Effector memory CD8-positive, alpha-beta T cell (primary cell): ENCODE data around the gene TPSB2.

ENCODE experiments used
- ATAC-seq: fragments of 150-1000 bp; cut with Tn5 transposase; replicated peaks from 2 replicates; pipeline ENCODE4 v1.10.0; 2021; ENCODE audit warnings: mild to moderate bottlenecking, moderate library complexity
- DNase-seq, 3 experiments: peaks; one replicate each; pipeline ENCODE4 v3.0.0; 2021
- H3K27ac Mint-ChIP-seq, 2 donors: one replicate each; pipeline ENCODE4 v1.8.0; 2022; ENCODE audit warnings: mild to moderate bottlenecking in 2 of 2, mixed read lengths in 2 of 2, moderate library complexity in 2 of 2
- H3K27me3 Mint-ChIP-seq, 2 donors: one replicate each; pipeline ENCODE4 v1.8.0; 2022; ENCODE audit warnings: mixed read lengths in 2 of 2
- H3K36me3 Mint-ChIP-seq: one replicate; pipeline ENCODE4 v1.8.0; 2022; ENCODE audit warnings: mild to moderate bottlenecking, moderate library complexity, mixed read lengths; ENCODE audit not compliant: insufficient read depth
- H3K4me1 Mint-ChIP-seq, 2 donors: one replicate each; pipeline ENCODE4 v1.8.0; 2022; ENCODE audit warnings: low read depth in 2 of 2, mixed read lengths in 2 of 2
- H3K4me3 Mint-ChIP-seq, 2 donors: one replicate each; pipeline ENCODE4 v1.8.0; 2022; ENCODE audit warnings: mild to moderate bottlenecking in 2 of 2, mixed read lengths in 2 of 2, moderate library complexity in 2 of 2
- H3K9me3 Mint-ChIP-seq, 2 donors: one replicate each; pipeline ENCODE4 v1.8.0; 2022; ENCODE audit warnings: mixed read lengths in 2 of 2

Gene TPSB2

DNA sequence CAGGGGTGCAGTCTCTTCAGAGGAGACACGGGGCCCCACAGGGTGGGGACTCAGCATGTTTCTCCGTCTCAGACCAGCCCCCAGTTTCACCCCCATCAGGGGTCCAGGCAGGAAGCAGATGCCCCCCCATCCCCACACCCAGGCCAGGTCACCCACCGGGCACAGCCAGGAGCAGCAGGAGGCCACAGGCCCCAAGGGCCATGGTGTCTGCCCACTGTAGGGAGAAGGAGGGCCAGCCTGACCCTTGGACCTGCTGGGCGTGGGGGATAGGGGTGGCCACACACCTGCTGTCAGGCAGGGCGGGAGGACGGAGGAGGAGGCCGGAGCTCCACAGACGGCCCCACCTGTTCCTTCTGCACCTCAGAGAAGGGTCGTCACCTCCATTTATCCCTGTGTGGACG, 4.9 kb downstream of the TPSB2 start, which contains the start of gene TPSG1:
Gene TPSG1, minus strand, starts transcription at position 218 of the 401 bp plus-strand sequence. Its CDS starts 16 bp downstream, at position 202.
- Mint-ChIP-seq H3K36me3 (no peaks in the 10 kb centered on the region), H3K4me3 (no peak within 1 kb of the TSS), H3K27ac (no peak within 1 kb of the TSS), H3K27me3 (peaks cover 10 to 25% of the 10 kb centered on the region in 2 donors), H3K9me3 (no peaks in the 10 kb centered on the region), H3K4me1 (peaks cover 0 to 1% of the 10 kb centered on the region in 2 donors)
- ATAC-seq (no peak), DNase-seq (no peak)

DNA sequence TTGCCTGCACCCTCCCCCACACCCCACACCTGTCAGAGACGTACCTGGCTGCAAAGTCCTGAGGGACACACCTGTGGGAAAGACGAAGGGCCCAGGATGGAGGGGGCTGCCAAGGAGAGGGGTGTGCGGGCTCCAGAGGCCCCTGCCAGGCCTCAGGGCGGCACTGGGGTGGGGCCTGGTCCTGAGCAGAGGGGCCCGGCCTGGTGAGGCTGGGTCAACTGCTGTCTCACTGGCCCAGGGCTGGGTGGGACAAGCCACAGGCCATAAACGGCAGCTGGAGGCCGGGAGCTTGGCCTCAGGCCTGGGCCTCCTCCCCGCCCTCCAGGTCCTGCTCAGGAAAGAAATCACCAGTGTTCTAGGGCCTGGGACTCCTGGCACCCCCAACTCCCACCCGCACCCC, 5.4 kb downstream of the TPSB2 start:
- Mint-ChIP-seq H3K9me3 (no peaks in the 10 kb centered on the region), H3K27ac (no peak overlapping the region), H3K36me3 (no peaks in the 10 kb centered on the region), H3K4me3 (no peak overlapping the region), H3K27me3 (peaks cover 10 to 25% of the 10 kb centered on the region in 2 donors), H3K4me1 (peaks cover 0 to 1% of the 10 kb centered on the region in 2 donors)
- DNase-seq = no peak
- no peak for ATAC-seq

DNA sequence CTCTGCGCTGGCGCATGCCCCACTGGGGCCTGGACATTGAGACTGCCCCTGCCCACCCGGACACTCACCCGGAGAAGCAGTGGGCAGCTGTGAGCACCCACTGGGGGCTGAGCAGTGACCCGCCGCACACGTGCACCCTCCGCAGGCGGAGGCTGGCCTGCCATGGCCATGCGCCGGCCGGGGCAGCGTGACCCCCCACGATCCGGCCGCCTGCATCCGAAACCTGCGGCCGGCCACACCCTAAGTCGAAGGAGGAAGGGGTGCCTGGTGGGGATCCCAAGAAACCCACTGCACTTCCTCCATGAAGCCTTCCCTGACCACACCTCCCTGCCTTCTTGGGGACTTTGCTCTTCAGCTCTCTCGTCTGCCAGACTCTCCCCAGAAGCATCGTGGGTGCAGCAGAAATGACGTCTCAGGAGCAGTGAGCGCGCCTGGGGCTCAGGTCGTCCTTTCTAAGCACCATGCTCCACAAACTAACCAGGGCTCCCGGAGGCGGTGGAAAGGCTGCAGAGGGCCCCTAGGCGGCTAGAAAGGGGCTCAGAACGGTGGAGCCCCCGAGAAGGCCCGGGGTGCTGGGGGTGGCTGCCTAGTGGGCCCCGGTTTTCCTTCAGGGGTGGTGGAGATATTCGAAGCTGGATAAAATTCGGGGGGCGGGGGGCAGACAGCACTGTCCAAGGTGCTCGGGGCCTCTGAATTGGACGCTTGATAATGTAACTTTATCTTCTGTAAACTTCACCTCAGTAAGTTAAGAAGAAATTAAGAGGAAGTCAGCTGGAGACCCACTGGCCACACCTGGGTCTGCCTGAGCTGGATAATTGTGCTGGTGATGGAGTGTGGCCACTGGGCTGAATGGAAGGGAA, 6.4 kb downstream of the TPSB2 start:
- Mint-ChIP-seq H3K27me3 (peaks cover 10 to 25% of the 10 kb centered on the region in 2 donors), H3K36me3 (no peaks in the 10 kb centered on the region), H3K4me1 (peaks cover 0 to 1% of the 10 kb centered on the region in 2 donors), H3K4me3 (no peak overlapping the region), H3K27ac (no peak overlapping the region), H3K9me3 (no peaks in the 10 kb centered on the region)
- no peak for ATAC-seq
- DNase-seq = no peak

DNA sequence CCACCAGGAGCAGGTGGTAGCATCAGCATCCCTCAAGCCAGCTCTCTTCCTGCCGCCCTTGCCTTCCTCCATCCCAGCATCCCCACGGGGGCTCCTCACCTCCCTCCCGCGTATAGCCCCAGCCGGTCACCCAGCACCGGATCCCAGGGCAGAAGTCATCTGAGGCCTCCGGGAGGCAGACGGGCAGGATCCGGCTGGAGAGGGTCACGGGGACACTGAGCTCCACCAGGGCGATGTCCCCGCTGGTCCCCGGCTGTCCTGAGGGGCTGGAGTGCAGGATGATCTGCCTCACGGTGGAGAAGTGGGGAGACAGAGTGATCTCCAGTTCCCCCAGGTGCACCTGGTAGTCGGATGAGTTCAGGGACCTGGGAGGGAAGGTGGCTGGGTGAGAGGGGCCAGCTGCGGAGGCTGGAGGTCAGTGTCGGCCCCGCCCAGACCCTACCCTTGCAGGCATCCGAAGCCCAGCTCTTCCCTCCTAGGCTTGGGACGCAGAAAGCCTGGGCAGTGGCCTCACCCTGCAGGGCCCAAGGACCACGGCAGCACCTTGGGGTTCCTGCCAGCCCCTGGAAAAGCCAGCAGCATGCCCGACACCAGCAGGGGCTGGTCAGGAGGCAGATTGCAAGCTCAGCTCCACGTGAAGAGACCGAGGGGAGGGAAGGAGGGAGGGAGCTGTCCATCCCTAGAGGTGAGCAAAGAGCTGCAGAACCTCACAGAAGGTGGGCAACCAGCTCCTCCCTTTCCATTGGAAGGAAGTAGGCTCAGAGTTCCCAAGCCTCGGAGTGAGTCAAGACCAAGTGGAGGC, 7.2 kb downstream of the TPSB2 start:
- Mint-ChIP-seq H3K9me3 (no peaks in the 10 kb centered on the region), H3K36me3 (no peaks in the 10 kb centered on the region), H3K4me3 (no peak overlapping the region), H3K27me3 (peaks cover 10 to 25% of the 10 kb centered on the region in 2 donors), H3K27ac (no peak overlapping the region), H3K4me1 (peaks cover 0 to 1% of the 10 kb centered on the region in 2 donors)
- ATAC-seq (no peak), DNase-seq (no peak)

DNA sequence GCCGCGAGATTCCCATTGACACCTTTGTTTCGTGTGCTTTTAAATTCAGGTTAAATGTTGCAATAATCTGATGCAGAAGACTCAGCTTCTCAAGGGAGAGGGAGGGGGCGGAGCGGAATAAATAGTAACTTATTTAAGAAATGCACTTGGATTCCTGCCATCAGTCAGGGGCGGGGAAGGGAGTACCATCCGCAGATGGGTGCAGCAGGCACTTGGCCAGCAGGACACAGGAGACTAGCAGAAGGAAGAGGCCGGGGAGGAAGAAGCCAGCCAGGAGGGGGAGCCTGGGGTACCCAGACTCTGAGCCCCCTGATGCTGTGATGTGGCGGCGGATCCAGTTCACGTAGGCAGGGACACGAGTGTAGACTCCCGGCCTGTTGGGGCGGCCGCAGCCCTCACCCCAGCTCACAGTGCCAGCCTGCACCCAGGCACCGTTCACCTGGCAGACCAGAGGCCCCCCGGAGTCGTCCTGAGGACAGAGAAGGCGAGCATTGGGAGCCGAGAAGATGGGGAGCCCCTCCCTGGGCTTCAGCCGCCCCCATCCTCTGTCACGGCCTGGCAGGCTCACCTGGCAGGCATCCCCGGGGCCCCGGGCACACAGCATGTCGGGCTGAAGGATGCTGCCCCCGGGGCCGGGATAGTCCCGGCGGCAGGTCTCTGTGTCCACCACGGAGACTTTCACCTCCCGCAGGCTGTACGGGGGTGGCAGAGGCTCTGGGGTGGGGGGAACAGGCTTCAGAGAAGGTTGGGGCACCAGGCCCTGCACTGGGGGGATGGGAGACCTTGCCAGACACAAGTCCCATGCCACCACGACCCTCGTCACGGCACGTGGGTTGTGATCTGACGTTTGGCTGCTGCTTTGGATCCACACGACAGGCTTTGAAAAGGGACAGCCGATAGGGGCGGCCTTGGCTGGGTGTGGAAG, 8.1 kb downstream of the TPSB2 start:
- no peak for DNase-seq
- H3K4me1 Mint-ChIP-seq = peaks cover 0 to 1% of the 10 kb centered on the region in 2 donors
- H3K4me3 Mint-ChIP-seq = no peak overlapping the region
- no peak for ATAC-seq
- no peaks in the 10 kb centered on the region for H3K36me3 Mint-ChIP-seq
- peaks cover 10 to 22% of the 10 kb centered on the region in 2 donors for H3K27me3 Mint-ChIP-seq
- no peak overlapping the region for H3K27ac Mint-ChIP-seq
- no peaks in the 10 kb centered on the region for H3K9me3 Mint-ChIP-seq

DNA sequence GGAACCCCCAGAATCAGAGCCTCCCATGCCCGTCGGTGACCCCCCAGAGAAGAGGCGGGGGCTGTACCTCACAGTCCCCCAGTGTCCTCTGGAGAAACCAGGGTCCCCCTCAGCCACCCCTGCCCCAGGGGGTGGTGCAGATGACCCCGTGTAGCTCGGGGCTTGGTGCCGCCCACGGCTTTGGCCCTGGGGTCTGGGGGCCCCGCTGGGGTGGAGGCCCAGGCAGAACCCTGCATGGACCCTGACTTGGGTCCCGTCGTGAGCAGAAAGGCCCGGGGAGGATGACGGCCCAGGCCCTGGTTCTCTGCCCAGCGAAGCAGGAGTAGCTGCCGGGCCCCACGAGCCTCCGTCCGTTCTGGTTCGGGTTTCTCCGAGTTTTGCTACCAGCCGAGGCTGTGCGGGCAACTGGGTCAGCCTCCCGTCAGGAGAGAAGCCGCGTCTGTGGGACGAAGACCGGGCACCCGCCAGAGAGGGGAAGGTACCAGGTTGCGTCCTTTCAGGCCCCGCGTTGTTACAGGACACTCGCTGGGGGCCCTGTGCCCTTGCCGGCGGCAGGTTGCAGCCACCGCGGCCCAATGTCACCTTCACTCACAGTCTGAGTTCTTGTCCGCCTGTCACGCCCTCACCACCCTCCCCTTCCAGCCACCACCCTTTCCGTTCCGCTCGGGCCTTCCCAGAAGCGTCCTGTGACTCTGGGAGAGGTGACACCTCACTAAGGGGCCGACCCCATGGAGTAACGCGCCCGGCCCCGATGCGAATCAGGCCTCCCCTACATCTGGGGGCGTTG, 8.9 kb downstream of the TPSB2 start:
- Mint-ChIP-seq H3K9me3 (no peaks in the 10 kb centered on the region), H3K4me3 (no peak overlapping the region), H3K36me3 (no peaks in the 10 kb centered on the region), H3K4me1 (peaks cover 0 to 1% of the 10 kb centered on the region in 2 donors), H3K27ac (no peak overlapping the region), H3K27me3 (peaks cover 10 to 19% of the 10 kb centered on the region in 2 donors)
- ATAC-seq (no peak), DNase-seq (no peak)

DNA sequence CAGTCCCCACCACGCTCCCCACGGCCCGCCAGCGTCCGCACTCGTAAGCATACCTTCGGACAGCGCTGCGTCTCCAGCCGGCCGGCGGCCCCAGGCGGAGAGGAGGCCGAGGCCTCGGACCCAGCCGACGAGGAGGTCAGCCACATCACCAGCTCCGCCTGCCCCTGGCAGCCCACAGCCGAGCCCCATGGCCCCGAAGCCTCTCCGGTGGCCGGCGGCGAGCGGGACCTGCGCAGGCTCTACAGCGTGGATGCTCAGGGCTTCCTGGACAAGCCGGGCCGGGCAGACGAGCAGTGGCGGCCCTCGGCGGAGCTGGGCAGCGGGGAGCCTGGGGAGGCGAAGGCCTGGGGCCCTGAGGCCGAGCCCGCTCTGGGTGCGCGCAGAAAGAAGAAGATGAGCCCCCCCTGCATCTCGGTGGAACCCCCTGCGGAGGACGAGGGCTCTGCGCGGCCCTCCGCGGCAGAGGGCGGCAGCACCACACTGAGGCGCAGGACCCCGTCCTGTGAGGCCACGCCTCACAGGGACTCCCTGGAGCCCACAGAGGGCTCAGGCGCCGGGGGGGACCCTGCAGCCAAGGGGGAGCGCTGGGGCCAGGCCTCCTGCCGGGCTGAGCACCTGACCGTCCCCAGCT, 9.8 kb downstream of the TPSB2 start:
- no peaks in the 10 kb centered on the region for H3K9me3 Mint-ChIP-seq
- ATAC-seq (no peak), DNase-seq (no peak)
- peaks cover 10 to 19% of the 10 kb centered on the region in 2 donors for H3K27me3 Mint-ChIP-seq
- H3K27ac Mint-ChIP-seq = no peak overlapping the region
- peaks cover 0 to 1% of the 10 kb centered on the region in 2 donors for H3K4me1 Mint-ChIP-seq
- H3K4me3 Mint-ChIP-seq = no peak overlapping the region
- H3K36me3 Mint-ChIP-seq = no peaks in the 10 kb centered on the region

DNA sequence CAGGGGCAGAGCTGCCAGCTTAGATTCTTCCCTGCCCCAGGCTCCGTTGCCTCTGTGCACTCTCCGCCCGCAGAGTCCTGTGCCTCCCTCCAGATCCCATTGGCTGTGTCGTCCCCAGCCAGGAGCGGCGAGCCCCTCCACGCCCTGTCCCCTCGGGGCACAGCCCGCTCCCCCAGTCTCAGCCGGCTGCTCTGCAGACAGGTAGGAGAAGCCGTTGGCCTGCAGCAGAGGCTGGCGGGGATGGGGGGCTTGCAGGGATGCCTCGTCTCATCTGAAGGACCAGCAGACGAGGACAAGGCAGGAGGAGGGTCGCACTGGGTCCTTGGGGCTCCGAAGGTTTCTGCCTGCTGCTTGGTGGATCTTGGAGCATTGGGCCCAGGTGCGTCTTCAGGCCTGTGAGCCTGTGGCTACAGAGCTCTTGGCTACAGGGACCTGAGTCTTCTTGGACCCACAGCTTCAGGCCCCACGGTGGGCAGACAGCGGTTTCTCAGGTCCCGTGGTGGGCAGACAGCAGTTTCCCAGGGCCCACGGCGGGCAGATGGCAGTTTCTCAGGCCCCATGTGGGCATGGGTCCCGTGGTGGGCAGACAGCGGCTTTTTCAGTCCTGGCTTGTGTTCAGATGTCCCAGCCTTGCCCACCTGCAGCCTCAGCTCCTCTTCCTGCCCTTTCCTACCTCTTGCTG, 10.9 kb downstream of the TPSB2 start:
- ATAC-seq = no peak
- Mint-ChIP-seq H3K9me3 (no peaks in the 10 kb centered on the region), H3K27me3 (peaks cover 6 to 15% of the 10 kb centered on the region in 2 donors), H3K4me3 (no peak overlapping the region), H3K36me3 (no peaks in the 10 kb centered on the region), H3K4me1 (peaks cover 0 to 1% of the 10 kb centered on the region in 2 donors), H3K27ac (no peak overlapping the region)
- no peak for DNase-seq

DNA sequence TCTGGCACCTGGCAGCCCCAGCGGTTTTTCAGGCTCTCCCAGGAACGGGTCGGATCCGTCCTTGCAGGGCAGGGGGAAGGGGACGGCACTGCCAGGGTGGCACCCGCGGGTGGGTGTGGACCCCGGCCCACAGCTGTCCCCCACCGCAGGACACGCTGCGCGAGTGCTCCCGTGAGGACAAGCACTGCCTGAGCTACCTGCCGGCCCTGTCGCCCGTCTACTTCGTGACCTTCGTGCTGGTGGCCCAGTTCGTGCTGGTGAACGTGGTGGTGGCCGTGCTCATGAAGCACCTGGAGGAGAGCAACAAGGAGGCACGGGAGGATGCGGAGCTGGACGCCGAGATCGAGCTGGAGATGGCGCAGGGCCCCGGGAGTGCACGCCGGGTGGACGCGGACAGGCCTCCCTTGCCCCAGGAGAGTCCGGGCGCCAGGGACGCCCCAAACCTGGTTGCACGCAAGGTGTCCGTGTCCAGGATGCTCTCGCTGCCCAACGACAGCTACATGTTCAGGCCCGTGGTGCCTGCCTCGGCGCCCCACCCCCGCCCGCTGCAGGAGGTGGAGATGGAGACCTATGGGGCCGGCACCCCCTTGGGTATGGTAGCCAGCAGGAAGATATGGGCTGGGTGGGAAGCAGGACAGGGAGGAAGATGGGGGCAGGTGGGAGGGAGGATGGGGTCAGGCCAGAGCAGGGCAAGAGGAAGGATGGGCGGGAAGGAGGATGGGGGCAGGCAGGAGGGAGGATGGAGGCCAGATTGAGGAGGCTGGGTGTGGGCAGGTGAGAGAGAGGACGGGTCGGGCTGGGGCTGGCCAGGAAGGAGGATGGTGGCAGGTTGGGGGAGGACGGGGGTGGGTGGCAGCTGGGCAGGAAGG, 11.7 kb downstream of the TPSB2 start:
- H3K4me1 Mint-ChIP-seq = no peaks in the 10 kb centered on the region
- no peak for ATAC-seq
- no peaks in the 10 kb centered on the region for H3K36me3 Mint-ChIP-seq
- H3K27ac Mint-ChIP-seq = no peak overlapping the region
- no peak overlapping the region for H3K4me3 Mint-ChIP-seq
- no peak for DNase-seq
- H3K27me3 Mint-ChIP-seq = peaks cover 0 to 9% of the 10 kb centered on the region in 2 donors
- H3K9me3 Mint-ChIP-seq = no peaks in the 10 kb centered on the region

DNA sequence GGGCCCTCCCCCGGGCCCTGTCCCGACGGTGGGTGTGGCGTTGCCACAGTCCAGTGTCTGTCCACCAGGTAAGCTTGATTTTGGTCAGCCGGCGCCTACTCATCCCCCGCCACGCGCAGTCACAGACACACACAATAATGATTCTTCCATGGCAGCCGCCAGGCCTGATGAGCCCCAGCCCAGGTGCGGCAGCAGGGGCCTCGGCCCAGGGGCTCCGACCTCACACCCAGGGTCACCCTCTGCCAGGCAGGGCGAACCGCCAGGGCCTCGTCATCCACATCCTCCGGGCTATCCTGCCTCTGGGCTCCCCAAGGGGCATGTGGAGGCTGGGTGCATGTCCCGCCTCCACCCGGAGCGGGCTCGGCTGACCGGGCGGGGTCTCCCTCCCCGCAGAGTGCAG, 12.5 kb downstream of the TPSB2 start:
- no peaks in the 10 kb centered on the region for H3K4me1 Mint-ChIP-seq
- peaks cover 0 to 9% of the 10 kb centered on the region in 2 donors for H3K27me3 Mint-ChIP-seq
- H3K9me3 Mint-ChIP-seq = no peaks in the 10 kb centered on the region
- no peak for DNase-seq
- H3K27ac Mint-ChIP-seq = no peak overlapping the region
- no peak overlapping the region for H3K4me3 Mint-ChIP-seq
- no peaks in the 10 kb centered on the region for H3K36me3 Mint-ChIP-seq
- ATAC-seq = no peak
